Activated T-helper 1 cell treated with anti-CD3 and anti-CD28 coated beads, Interleukin-12 subunit alpha, Interleukin-12 subunit beta, Interleukin-2, Interleukin-4 antibody, amounts not matched to agents 30 ng/mL and 10 ng/mL and 1 ng/mL, durations not matched to agents 14 hours and 24 hours and 36 hours (primary cell): ENCODE results near the gene FYB1. TPM values are rescaled to one million over a fixed set of nuclear protein-coding genes. Genes with fewer than 3 reads are reported as not detected.

Experiments used
- DNase-seq: peaks from one replicate; pipeline ENCODE4 v3.0.0; 2021; ENCODE audit warnings: low spot score
- H3K27ac Mint-ChIP-seq: one replicate; pipeline ENCODE4 v1.8.0; 2021; ENCODE audit warnings: mild to moderate bottlenecking, mixed read lengths
- H3K27me3 Mint-ChIP-seq: one replicate; pipeline ENCODE4 v1.8.0; 2022; ENCODE audit warnings: mild to moderate bottlenecking, moderate library complexity, mixed read lengths; ENCODE audit not compliant: insufficient read depth
- H3K36me3 Mint-ChIP-seq: one replicate; pipeline ENCODE4 v1.8.0; 2021; ENCODE audit warnings: low read depth, mixed read lengths
- H3K4me1 Mint-ChIP-seq: one replicate; pipeline ENCODE4 v1.8.0; 2021; ENCODE audit warnings: low read depth, mixed read lengths
- H3K4me3 Mint-ChIP-seq: one replicate; pipeline ENCODE4 v1.8.0; 2021; ENCODE audit warnings: mild to moderate bottlenecking, moderate library complexity, mixed read lengths
- H3K9me3 Mint-ChIP-seq: one replicate; pipeline ENCODE4 v1.8.0; 2021; ENCODE audit warnings: mixed read lengths
- intact Hi-C: fragments of 100-400 bp; cut with micrococcal nuclease; formaldehyde crosslinking; loops from one replicate; pipeline ENCODE4 v1.15.1; 2024
- total RNA-seq: library from RNA; stranded (reverse); gene quantifications from 2 replicates; pipeline ENCODE4 v1.2.3, GENCODE V29; 2022

The FYB1 gene
- total RNA-seq = 100 and 107 TPM in 2 replicates

GRCh38 chr5:39219437-39219836, at the start of gene FYB1:
TSS of gene FYB1 (minus strand) at chr5:39219563. CDS start at chr5:39202960, 16,603 bp downstream.
- Mint-ChIP-seq H3K4me3 (no peak within 1 kb of the TSS), H3K9me3 (no peaks in the 10 kb centered on the region), H3K36me3 (no peaks in the 10 kb centered on the region), H3K4me1 (peaks cover 41% of the 10 kb centered on the region), H3K27ac (no peak within 1 kb of the TSS), H3K27me3 (no peaks in the 10 kb centered on the region)
- no peak for DNase-seq
- intact Hi-C loops = loop anchor here (10.0 kb wide), 3 partner anchors 1055 to 1535 kb away; partner anchors contain the start of gene TTC33

GRCh38 chr5:39267186-39267585, 47.8 kb upstream of the FYB1 start:
- H3K27me3 Mint-ChIP-seq = peaks cover 1% of the 10 kb centered on the region
- intact Hi-C loops = no loop called here
- H3K27ac Mint-ChIP-seq = no peak overlapping the region
- no peaks in the 10 kb centered on the region for H3K9me3 Mint-ChIP-seq
- H3K4me3 Mint-ChIP-seq = no peak overlapping the region
- peaks cover 45% of the 10 kb centered on the region for H3K4me1 Mint-ChIP-seq
- peaks cover 9% of the 10 kb centered on the region for H3K36me3 Mint-ChIP-seq
- DNase-seq = no peak

- DNase-seq = no peak
- no peak overlapping the region for H3K27ac Mint-ChIP-seq
- peaks cover 9% of the 10 kb centered on the region for H3K36me3 Mint-ChIP-seq
- H3K27me3 Mint-ChIP-seq = peaks cover 1% of the 10 kb centered on the region
- intact Hi-C loops = loop anchor here (1.0 kb wide), 1 partner anchor 8 kb away; no protein-coding TSS in a partner anchor
- H3K9me3 Mint-ChIP-seq = no peaks in the 10 kb centered on the region
- H3K4me1 Mint-ChIP-seq = peaks cover 38% of the 10 kb centered on the region
- no peak overlapping the region for H3K4me3 Mint-ChIP-seq
These were observed 47.1 kb upstream of the FYB1 start for GRCh38 chr5:39266442-39266841.

- Mint-ChIP-seq H3K36me3 (peaks cover 11% of the 10 kb centered on the region), H3K4me3 (peak overlapping the region; percentile 9), H3K9me3 (no peaks in the 10 kb centered on the region), H3K27ac (peak overlapping the region; percentile 19), H3K27me3 (peaks cover 1% of the 10 kb centered on the region), H3K4me1 (peaks cover 31% of the 10 kb centered on the region)
- intact Hi-C loops = no loop called here
- peak; percentile 16 for DNase-seq
These were observed 45.2 kb upstream of the FYB1 start for GRCh38 chr5:39264528-39264927.

- DNase-seq = no peak
- Mint-ChIP-seq H3K9me3 (no peaks in the 10 kb centered on the region), H3K27ac (no peak overlapping the region), H3K4me1 (peaks cover 31% of the 10 kb centered on the region), H3K27me3 (no peaks in the 10 kb centered on the region), H3K4me3 (no peak overlapping the region), H3K36me3 (peaks cover 10% of the 10 kb centered on the region)
- intact Hi-C loops = no loop called here
These were observed 43.6 kb upstream of the FYB1 start for GRCh38 chr5:39262981-39263380.

- peaks cover 2% of the 10 kb centered on the region for H3K27me3 Mint-ChIP-seq
- DNase-seq = no peak
- peaks cover 30% of the 10 kb centered on the region for H3K4me1 Mint-ChIP-seq
- H3K9me3 Mint-ChIP-seq = no peaks in the 10 kb centered on the region
- H3K4me3 Mint-ChIP-seq = no peak overlapping the region
- intact Hi-C loops = no loop called here
- peaks cover 10% of the 10 kb centered on the region for H3K36me3 Mint-ChIP-seq
- no peak overlapping the region for H3K27ac Mint-ChIP-seq
These were observed 40.7 kb upstream of the FYB1 start for GRCh38 chr5:39260095-39260494.

GRCh38 chr5:39257554-39257953, 38.2 kb upstream of the FYB1 start:
- Mint-ChIP-seq H3K4me1 (peaks cover 17% of the 10 kb centered on the region), H3K27ac (no peak overlapping the region), H3K4me3 (no peak overlapping the region), H3K9me3 (no peaks in the 10 kb centered on the region), H3K36me3 (peaks cover 3% of the 10 kb centered on the region), H3K27me3 (peaks cover 2% of the 10 kb centered on the region)
- intact Hi-C loops = no loop called here
- no peak for DNase-seq

- peaks cover 17% of the 10 kb centered on the region for H3K4me1 Mint-ChIP-seq
- H3K4me3 Mint-ChIP-seq = no peak overlapping the region
- peak; percentile 24 for DNase-seq
- H3K36me3 Mint-ChIP-seq = peaks cover 3% of the 10 kb centered on the region
- no peak overlapping the region for H3K27ac Mint-ChIP-seq
- intact Hi-C loops = loop anchor here (1.0 kb wide), 3 partner anchors 19 to 91 kb away; no protein-coding TSS in a partner anchor
- H3K27me3 Mint-ChIP-seq = peaks cover 2% of the 10 kb centered on the region
- H3K9me3 Mint-ChIP-seq = no peaks in the 10 kb centered on the region
These were observed 37.3 kb upstream of the FYB1 start for GRCh38 chr5:39256477-39257235.

GRCh38 chr5:39255406-39255805, 36.0 kb upstream of the FYB1 start:
- Mint-ChIP-seq H3K4me1 (peaks cover 17% of the 10 kb centered on the region), H3K4me3 (no peak overlapping the region), H3K27ac (no peak overlapping the region), H3K9me3 (peaks cover 2% of the 10 kb centered on the region), H3K36me3 (peaks cover 3% of the 10 kb centered on the region), H3K27me3 (peaks cover 2% of the 10 kb centered on the region)
- intact Hi-C loops = no loop called here
- no peak for DNase-seq

- H3K27ac Mint-ChIP-seq = no peak overlapping the region
- H3K36me3 Mint-ChIP-seq = peaks cover under 1% of the 10 kb centered on the region
- H3K4me3 Mint-ChIP-seq = no peak overlapping the region
- H3K27me3 Mint-ChIP-seq = peaks cover 2% of the 10 kb centered on the region
- peaks cover 8% of the 10 kb centered on the region for H3K9me3 Mint-ChIP-seq
- no peak for DNase-seq
- peaks cover 17% of the 10 kb centered on the region for H3K4me1 Mint-ChIP-seq
- intact Hi-C loops = no loop called here
These were observed 35.3 kb upstream of the FYB1 start for GRCh38 chr5:39254671-39255070.

- H3K4me1 Mint-ChIP-seq = peaks cover 17% of the 10 kb centered on the region
- peaks cover 2% of the 10 kb centered on the region for H3K27me3 Mint-ChIP-seq
- intact Hi-C loops = no loop called here
These were observed 33.8 kb upstream of the FYB1 start for GRCh38 chr5:39253196-39253595.

GRCh38 chr5:39249564-39250274, 30.4 kb upstream of the FYB1 start:
- DNase-seq = no peak
- H3K9me3 Mint-ChIP-seq = peaks cover 8% of the 10 kb centered on the region
- H3K4me3 Mint-ChIP-seq = no peak overlapping the region
- no peak overlapping the region for H3K27ac Mint-ChIP-seq
- intact Hi-C loops = no loop called here
- H3K27me3 Mint-ChIP-seq = no peaks in the 10 kb centered on the region
- H3K4me1 Mint-ChIP-seq = no peaks in the 10 kb centered on the region
- no peaks in the 10 kb centered on the region for H3K36me3 Mint-ChIP-seq

More at GRCh38 chr5:39253196-39253595, 33.8 kb upstream of the FYB1 start:
- Mint-ChIP-seq H3K9me3 (peaks cover 8% of the 10 kb centered on the region), H3K4me3 (no peak overlapping the region), H3K27ac (no peak overlapping the region), H3K36me3 (no peaks in the 10 kb centered on the region)
- DNase-seq = no peak

GRCh38 chr5:39249069-39249468, 29.7 kb upstream of the FYB1 start:
- no peaks in the 10 kb centered on the region for H3K36me3 Mint-ChIP-seq
- H3K4me1 Mint-ChIP-seq = no peaks in the 10 kb centered on the region
- no peaks in the 10 kb centered on the region for H3K27me3 Mint-ChIP-seq
- no peak overlapping the region for H3K27ac Mint-ChIP-seq
- intact Hi-C loops = no loop called here
- no peak for DNase-seq
- H3K4me3 Mint-ChIP-seq = no peak overlapping the region
- H3K9me3 Mint-ChIP-seq = peaks cover 8% of the 10 kb centered on the region
